Stimulated activated CD4-positive, alpha-beta T cell treated with anti-CD3 and anti-CD28 coated beads, TNF-alpha, amount 100 ng/mL, for 4 hours (primary cell): ENCODE measurements around the gene IQSEC1.
"Not testable (repeated sequence)": the region's sequence is repeated elsewhere in the genome, so short reads cannot be mapped to it uniquely, and the experiment has no call there.

Experiments used
- DNase-seq, 3 experiments: peaks; one replicate each; pipeline ENCODE4 v3.0.0-alpha.2; 2020; ENCODE audit warnings: low read depth in 3 of 3

The IQSEC1 gene

DNA sequence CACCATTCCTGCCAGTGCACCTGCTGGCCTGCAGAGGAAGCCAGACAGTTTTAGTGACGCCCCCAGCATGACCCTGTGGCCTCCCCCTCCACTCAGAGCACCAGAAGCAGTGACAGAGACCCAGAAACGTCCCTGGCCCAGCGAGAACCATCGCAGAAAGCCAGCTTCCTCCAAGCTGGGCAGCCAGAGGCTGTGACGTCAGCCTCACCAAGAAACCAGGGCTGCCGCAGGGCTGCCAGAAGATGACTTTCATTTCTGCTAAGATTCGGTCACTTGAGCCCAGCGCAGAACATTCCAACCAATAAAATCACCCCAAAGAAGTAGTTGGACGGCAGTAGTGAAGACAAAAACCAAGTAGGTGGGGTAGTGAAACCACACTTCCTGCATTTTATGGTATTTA lies 202.3 kb downstream of the IQSEC1 start:
- DNase-seq: no peak

DNA sequence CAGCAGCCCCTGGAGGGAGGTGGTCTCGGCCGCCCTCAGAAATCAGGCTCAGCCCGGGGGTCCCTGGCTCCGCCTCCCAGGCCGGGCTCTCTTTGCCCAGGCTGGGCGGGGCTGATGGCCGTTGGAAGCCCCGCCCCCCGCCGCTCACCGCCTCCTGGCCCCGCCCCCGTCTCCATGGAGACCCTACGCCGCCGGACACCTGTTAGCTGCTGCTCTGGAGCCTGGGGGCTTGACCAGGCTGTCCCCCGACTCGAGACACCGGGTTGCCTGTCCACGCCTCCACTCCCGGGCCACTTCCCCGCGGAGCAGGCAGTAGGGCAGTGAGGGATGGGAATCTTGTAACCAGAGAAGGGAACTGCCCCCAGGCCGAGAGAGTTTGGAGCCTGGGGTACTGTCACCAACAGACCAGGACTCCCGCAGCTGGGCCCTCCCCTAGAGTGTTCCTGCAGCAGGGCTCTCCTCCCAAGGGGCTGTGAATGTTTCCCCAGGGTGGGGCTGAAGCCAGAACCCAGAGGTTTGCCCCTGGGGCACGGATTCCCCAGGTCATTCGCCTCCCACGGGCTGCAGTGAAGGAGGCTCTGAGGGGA lies 204.1 kb downstream of the IQSEC1 start:
- no peak for DNase-seq

DNA sequence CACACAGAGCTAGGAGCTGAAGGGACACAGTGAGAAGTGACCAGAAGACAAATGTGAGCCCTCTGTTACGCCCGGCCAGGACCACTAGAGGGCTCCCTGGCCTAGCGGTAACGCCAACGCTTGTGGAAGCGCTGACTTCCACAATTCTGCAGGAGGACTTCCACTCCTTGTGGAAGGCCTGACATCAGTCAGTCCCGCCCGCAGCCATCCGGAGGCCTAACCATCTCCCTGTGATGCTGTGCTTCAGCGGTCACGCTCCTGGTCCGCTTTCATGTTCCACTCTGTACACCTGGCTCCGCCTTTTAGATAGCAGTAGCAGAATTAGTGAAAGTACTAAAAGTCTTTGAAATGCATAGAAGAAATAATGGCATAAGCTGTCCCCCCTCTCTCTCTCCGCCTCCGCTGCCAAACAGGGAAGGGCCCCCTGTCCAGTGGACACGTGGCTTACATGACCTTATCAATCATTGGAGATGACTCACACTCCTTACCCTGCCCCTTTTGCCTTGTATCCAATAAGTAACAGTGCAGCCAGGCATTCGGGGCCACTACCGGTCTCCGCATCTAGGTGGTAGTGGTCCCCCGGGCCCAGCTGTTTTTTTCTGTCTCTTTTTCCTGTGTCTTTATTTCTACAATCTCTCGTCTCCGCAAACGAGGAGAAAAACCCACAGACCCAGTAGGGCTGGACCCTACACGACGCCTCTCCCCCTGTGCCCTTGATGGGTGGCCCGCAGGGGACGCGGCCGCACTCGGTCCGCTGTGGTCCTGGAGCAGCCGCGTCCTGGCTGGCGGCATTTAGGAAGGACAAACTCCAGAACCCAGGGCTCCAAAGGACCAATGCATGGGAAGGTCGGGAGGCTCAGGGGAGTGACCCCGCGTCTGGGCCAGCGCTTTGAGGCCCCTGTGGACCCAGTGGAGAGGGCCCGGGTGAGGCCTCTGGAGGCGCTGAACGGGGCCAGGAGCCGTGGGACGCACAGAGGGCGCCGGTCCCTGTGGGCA lies 204.9 kb downstream of the IQSEC1 start:
- peak; percentile 20 to 30 (median 29) for DNase-seq

DNA sequence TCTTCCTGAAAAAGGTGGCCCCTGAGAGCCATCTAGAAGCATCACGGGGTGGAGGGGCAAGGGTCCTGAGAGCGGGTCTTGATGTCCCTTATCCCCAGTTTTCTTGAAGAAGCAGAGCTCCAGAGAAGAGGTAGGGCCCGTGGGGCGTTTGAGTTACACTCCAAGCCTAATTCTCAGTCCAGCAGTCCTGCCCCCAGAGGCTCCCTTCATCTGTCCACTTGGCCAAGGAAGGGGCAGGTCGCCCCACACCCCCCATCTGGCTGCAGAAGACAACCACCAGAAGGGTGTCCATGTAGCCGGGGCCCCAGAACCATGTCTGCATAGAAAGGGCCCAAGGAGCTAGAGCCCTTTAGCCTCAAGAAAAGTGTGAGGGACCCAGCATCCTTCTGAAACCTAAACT lies 206.4 kb downstream of the IQSEC1 start:
- DNase-seq: no peak

DNA sequence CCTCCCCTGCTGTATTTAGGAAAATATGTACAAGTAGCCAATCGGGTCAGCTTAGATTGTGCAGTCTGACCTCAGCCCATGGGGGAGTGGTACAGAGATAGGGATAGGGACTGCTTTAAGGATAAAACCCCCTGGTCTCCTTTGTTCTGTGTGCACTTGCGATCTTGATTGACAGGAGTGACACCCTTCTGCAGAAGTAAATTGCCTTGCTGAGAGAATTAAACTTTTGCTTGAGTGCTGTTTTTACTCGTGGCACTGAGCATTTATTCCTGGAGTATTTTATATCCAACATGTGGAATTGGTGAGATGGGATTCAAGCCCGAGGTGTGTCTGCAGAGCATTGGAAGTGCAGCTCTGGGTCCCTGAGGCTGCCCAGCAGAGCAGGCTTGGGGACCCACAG lies 208.0 kb downstream of the IQSEC1 start:
- DNase-seq: no peak

DNA sequence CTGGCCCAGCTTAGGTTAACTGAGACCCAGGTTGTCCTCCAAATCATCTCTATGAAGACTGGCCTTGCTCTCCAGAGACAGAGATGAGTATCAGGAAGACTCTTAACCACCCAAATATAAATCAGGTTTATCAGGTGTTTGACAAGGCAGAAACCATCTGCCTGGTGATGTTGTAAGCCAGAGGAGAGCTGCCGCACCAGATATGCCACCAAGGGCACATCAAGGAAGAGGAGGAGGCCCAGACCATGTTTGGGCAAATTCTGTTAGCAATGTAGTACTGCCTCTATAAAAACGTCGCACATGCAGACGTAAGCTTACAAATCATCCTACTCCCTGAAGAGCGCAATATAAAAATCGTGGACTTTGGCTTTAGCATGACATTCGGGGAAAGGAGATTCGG lies 210.8 kb downstream of the IQSEC1 start:
- DNase-seq: no peak

DNA sequence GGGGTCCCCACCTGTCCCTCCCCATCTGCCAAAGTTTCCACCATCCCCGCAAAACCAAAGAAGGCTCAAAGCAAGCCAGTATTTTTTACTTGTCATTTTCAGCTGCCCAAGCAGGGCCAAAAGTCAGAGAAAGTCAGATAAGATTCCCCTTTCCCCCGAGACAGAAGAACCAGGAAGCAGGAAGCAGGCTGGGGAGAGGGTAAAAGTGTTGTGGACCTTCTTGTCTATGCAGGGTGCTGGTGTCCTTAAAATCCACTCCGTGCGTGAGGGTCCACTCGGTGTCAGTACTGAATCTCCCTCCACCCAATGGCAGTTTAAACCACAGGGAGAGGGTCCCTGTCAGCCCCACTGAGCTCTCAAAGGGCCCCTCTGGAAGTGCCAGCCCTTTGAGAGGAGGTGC lies 211.6 kb downstream of the IQSEC1 start:
- no peak for DNase-seq

DNA sequence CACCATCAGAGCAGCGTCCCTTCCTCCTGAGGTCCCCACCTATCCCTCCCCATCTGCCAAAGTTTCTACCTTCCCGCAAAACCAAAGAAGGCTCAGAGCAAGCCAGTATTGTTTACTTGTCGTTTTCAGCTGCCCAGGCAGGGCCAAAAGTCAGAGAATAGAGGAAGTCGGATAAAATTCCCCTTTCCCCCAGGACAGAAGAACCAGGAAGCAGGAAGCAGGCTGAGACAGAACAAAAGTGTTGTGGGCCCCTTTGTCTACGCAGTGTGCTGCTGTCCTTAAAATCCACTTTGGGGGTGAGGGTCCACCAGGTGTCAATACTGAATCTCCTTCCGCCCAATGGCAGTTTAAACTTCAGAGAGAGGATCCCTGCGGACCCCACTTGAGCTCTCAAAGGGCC lies 213.4 kb downstream of the IQSEC1 start:
- no peak for DNase-seq

DNA sequence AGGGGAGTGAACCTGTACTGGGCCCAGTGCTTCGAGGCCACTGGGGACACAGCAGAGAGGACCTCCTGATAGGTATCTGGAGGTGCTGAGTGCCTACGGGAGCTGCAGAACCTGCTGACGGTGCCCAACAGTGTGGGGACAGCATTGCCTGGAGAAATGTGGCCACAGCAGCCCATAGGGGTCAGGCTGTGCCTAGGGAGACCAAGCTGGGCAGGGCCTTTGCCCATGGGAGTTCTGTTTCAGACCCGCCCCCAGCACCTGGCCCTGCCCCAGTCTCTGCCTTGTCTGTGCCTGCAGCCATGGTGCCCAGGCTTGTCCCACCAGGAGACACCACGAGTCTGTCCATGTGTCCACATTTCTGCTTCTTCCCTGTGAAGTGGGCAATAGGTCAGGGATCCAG lies 216.6 kb downstream of the IQSEC1 start:
- no peak for DNase-seq

DNA sequence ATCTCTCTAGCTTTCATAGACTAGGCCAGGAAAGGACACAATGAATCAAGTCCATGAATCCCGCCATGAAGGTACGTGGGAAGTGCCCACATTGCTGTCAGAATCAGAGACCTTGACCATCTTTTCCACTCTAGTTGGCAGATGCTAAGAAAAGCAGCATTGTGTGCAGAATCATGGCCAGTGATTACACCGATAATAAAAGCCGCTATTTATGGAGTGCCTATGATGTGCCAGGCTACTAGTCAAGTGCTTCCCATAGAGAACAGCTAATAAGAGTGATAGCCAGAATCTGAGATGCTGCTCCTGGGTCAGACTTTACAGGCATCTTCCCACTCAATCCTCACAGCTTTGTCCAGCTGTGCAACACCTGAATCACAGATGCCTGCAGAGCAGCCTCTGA lies 218.7 kb downstream of the IQSEC1 start:
- DNase-seq: no peak

DNA sequence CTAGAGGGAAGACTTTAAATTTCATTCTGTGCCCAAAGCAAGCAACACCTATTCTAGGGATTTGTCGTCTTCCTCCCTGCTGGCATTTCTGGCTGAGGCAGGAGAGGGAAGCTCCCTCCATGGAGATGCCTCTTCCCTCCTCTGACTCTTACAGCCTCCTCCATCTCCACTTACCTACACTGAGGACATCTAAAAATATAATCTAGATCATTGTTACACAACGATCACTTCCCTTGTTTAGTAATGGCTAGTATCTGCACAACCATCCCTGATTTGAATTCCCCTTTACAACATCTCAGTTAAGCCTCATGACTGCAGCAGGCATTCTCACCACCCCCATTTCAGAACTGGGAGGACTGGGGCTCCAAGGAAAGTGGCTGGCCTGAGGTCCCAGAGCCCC lies 219.4 kb downstream of the IQSEC1 start:
- DNase-seq: not testable (repeated sequence)

DNA sequence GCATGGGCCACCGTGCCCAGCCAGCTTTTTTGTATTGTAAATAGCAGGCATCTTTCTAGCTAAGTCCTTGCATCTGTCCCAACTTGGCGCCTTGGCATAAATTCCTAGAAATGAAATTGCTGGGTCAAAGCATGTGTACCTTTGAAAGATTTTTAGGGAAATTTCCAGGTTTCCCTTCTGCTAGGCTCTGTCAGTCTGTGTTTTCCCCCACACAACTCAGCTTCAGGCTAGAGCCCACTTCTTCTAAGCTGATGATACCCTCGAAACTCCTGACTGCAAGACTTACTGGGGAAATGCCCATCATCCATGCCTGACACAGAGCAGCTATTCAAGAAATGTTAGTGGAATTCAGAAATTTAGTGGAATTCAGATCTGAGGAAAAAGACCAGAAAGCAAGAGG lies 221.0 kb downstream of the IQSEC1 start:
- no peak for DNase-seq
